Measurements from ENCODE around the gene YLPM1. TPM values are rescaled to one million over a fixed set of nuclear protein-coding genes. Genes with fewer than 3 reads are reported as not detected.

Gene YLPM1
- total RNA-seq, 1 donor = 39.7 TPM

DNA sequence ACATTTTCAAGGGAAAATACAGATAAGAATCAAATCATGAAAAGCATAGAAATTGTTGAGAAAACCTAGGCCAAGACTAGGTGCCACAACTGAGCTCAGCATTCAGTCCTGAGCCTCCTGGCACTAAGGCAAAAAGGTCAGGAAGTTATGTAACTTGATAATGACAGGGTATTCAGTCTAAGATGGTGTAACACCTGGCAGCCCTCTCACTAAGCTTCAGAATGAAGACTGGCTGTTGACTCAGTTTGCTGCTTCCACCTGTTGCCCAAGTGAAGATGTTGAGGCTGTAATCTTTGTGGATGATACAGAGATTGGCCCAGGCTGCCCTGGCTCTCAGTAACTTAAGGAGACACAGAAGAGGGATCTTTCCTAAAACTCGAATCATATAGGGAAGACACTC lies 93.2 kb downstream of the YLPM1 start:
- TF ChIP-seq CTCF (IDR thresholded peaks at IDR 0.05; ENCODE audit: insufficient read depth, low read length) = no peak
- no peak overlapping the region for H3K4me3 ChIP-seq (ENCODE audit: low read depth, low read length)
- no peak for DNase-seq (ENCODE audit: low read depth)

DNA sequence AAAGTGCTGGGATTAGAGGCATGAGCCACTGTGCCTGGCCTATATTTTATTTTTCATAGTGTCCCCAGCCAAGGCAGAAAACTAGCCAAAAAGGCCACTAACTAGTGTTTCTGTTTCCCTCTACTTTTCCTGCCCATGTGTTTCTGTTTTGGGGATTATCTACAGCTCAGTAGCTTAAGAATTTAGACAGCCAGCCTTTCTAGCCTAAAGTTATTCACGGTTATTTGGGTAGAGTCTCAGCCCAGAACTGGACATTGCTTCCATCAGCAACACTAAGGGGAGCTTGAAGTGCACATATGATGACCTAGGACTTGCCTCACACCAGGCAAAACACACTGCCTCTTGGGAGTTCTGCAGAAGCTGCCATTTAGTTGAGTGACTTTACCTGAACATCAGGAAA lies 94.9 kb downstream of the YLPM1 start:
- no peak overlapping the region for H3K4me3 ChIP-seq (ENCODE audit: low read depth, low read length)
- peak; percentile 73 for DNase-seq (ENCODE audit: low read depth)
- TF ChIP-seq CTCF (IDR thresholded peaks at IDR 0.05; ENCODE audit: insufficient read depth, low read length) = no peak

DNA sequence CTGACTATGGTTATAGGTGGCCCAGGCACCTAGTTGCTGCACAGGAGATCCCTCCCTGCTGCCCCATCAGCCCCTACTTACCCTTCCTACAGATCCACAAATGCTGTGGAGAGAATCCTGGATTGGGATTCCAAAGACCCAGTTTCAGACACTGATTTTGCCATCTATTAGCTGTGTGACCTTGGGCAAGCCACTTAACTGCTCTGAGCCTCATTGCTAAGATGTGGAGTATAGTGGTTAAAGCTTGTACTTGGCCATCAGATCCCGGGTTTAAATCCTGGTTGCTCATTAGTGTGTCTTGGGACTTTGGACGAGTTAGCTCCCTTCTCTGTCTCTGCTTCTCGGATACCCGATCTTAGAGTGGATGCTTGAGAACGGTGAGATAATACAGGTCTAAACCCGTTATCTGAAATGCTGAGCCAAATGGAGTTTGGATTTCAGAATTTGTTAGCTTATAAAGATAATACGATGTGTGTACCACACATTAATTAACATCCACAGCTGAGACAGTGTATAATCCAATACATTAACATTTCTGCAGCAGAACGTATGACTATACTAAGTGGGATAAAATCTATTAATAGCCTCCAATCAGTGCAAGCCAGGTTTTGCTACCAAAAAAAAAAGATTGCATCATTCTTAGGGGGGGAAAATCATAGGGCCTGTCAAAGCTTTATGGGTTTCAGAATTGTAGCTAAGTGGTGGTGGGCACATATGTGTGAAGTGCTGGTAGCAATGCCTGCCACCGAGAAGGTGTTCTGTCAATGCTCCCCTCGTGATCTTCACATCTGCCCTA lies 96.8 kb downstream of the YLPM1 start:
- H3K4me3 ChIP-seq (ENCODE audit: low read depth, low read length) = no peak overlapping the region
- DNase-seq (ENCODE audit: low read depth) = peak; percentile 54
- TF ChIP-seq CTCF (IDR thresholded peaks at IDR 0.05; ENCODE audit: insufficient read depth, low read length) = no peak

- no peak overlapping the region for H3K4me3 ChIP-seq (ENCODE audit: low read depth, low read length)
- DNase-seq (ENCODE audit: low read depth) = peak; percentile 90
- TF ChIP-seq CTCF (IDR thresholded peaks at IDR 0.05; ENCODE audit: insufficient read depth, low read length) = peak; percentile 85
These were observed 98.0 kb downstream of the YLPM1 start for GRCh38 chr14:74860899-74861733.

DNA sequence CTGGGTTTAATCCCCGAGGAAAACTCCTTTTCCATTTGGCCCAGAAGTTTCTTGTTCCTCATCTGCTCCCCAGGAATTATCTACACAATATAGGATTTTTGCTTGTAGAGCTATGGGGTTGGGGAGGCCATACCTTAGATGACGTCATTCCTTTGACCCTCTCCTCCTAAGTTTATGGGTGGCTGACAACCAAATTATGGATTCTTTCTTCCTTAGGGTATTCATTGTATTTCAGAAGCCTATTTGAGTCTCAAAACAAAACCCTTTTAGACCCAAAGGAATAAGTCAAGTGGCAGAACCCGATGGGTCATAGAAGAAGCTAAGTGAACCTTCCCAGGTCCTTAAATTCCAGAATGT lies 98.6 kb downstream of the YLPM1 start:
- TF ChIP-seq CTCF (IDR thresholded peaks at IDR 0.05; ENCODE audit: insufficient read depth, low read length) = no peak
- DNase-seq (ENCODE audit: low read depth) = no peak
- no peak overlapping the region for H3K4me3 ChIP-seq (ENCODE audit: low read depth, low read length)

DNA sequence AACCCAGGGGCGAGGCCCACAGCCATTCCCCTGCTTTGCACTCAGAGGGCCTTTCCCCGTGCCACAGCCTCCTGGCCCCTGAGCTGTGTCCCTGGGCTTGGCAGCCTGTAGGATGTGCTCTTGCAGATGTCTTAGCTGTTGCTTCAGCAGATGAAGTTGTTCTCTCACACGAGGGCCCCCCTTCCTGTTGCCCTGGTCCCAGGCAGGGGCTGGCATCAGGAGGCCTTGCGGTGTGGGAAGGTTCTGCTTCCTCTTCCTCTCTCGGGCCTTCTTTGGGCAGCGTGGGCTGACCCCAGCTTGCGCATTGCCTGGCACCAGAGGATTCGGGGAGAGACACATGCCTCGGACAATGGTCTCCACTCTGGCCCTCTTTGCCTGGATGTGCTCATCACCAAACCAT lies 100.2 kb downstream of the YLPM1 start:
- TF ChIP-seq CTCF (IDR thresholded peaks at IDR 0.05; ENCODE audit: insufficient read depth, low read length) = no peak

More for the DNA sequence above, 100.2 kb downstream of the YLPM1 start:
- DNase-seq (ENCODE audit: low read depth) = no peak
- no peak overlapping the region for H3K4me3 ChIP-seq (ENCODE audit: low read depth, low read length)
